Karpas-422 (cell line): Measurements from ENCODE around the gene CCDC14. TPM values are rescaled to one million over a fixed set of nuclear protein-coding genes. Genes with fewer than 3 reads are reported as not detected.

Source experiments
- DNase-seq: peaks from one replicate; pipeline ENCODE4 v3.0.0-alpha.2; 2015
- H2AFZ ChIP-seq: fragments of 200-600 bp; sonication (generic); 2 replicates; pipeline ENCODE4 v1.6.1; 2014; ENCODE audit warnings: antibody characterized with exemption, low read length, mixed read lengths
- H3K27ac ChIP-seq: fragments of 200-600 bp; sonication (generic); 2 replicates; pipeline ENCODE4 v1.5.1; 2014; ENCODE audit warnings: mild to moderate bottlenecking, low read length, moderate library complexity
- H3K27me3 ChIP-seq: fragments of 200-600 bp; sonication (generic); 2 replicates; pipeline ENCODE4 v1.6.1; 2014; ENCODE audit warnings: low read length, mixed read lengths
- H3K36me3 ChIP-seq: fragments of 200-600 bp; sonication (generic); 2 replicates; pipeline ENCODE4 v1.6.1; 2014; ENCODE audit warnings: low read length, mixed read lengths; ENCODE audit not compliant: insufficient read depth
- H3K4me1 ChIP-seq: fragments of 200-600 bp; sonication (generic); 2 replicates; pipeline ENCODE4 v1.6.1; 2014; ENCODE audit warnings: mild to moderate bottlenecking, low read length, mixed read lengths
- H3K4me2 ChIP-seq: fragments of 200-600 bp; sonication (generic); 2 replicates; pipeline ENCODE4 v1.6.1; 2014; ENCODE audit warnings: low read length, low read depth, mild to moderate bottlenecking; ENCODE audit not compliant: poor library complexity, severe bottlenecking
- H3K4me3 ChIP-seq: fragments of 200-600 bp; sonication (generic); 2 replicates; pipeline ENCODE4 v1.5.1; 2014; ENCODE audit warnings: mild to moderate bottlenecking, antibody characterized with exemption, low read length, mixed read lengths
- H3K79me2 ChIP-seq: fragments of 200-600 bp; sonication (generic); 2 replicates; pipeline ENCODE4 v1.6.1; 2014; ENCODE audit warnings: mild to moderate bottlenecking, low read length, mixed read lengths
- H3K9ac ChIP-seq: fragments of 200-600 bp; sonication (generic); 2 replicates; pipeline ENCODE4 v1.6.0; 2014; ENCODE audit warnings: low read length
- H3K9me2 ChIP-seq: fragments of 200-600 bp; sonication (generic), shearing (Covaris generic); replicated peaks from 2 replicates; pipeline ENCODE4 v1.6.0; 2014; ENCODE audit warnings: mild to moderate bottlenecking, low read length, moderate library complexity; ENCODE audit not compliant: insufficient read depth
- H3K9me3 ChIP-seq: fragments of 300-700, 200-600 bp; sonication (generic); 2 replicates; pipeline ENCODE4 v1.6.1; 2014; ENCODE audit warnings: low read length, mixed read lengths
- H4K20me1 ChIP-seq: fragments of 200-600 bp; sonication (generic); 2 replicates; pipeline ENCODE4 v1.6.1; 2014; ENCODE audit warnings: mild to moderate bottlenecking, antibody characterized with exemption, low read length, low read depth; ENCODE audit not compliant: insufficient read depth
- total RNA-seq: library from RNA; depleted of rRNA; stranded (reverse); fragments of >200 nt; shearing (Covaris generic); gene quantifications from 2 replicates; pipeline ENCODE4 v1.2.3, GENCODE V29; 2014; ENCODE audit warnings: low replicate concordance

The CCDC14 gene
- total RNA-seq, 1 experiment from 2014 or later, result 134 TPM

DNA sequence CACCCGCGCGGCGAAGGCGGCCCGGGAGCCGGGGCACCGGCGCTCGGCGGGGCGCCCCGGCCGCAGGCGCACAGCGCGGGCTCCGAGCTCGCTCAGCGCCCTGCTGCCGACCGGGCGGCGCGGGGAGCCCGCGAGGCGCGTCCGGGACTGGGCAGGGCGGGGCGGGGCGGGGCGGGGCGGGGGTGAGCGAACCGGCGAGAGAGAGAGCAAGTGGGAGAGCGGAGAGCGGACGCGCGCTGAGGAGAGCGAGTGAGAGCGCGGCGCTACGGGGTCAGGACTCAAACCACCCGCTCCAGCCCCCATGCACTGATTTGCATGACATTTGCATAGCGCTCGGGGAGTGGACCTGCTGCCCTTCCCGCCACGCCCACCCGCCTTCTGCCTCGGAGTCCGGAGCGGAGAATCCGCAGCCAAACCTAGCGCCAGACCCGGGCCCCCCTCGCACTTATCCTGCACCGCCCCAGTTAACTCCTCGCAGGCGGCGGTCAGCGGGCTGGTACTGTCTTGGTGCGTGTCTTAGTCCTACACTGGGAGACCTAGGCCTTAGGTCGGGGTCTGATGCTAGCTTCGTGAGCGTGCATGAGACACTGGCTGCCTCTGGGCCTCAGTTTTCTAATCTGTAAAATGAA is 76.7 kb downstream of the CCDC14 start, which contains the start of gene MYLK:
Gene MYLK, minus strand, starts transcription at position 130 of the 629 bp plus-strand sequence. CDS start 90,491 bp downstream, outside the sequence.
- H2AFZ ChIP-seq, result no peak within 1 kb of the TSS
- no peak for DNase-seq
- no peaks in the 10 kb centered on the region for H3K79me2 ChIP-seq
- H3K9me2 ChIP-seq, result no peaks in the 10 kb centered on the region
- no peak within 1 kb of the TSS for H3K4me2 ChIP-seq
- no peak within 1 kb of the TSS for H3K4me3 ChIP-seq
- H3K9me3 ChIP-seq, result no peaks in the 10 kb centered on the region
- H3K9ac ChIP-seq, result no peak within 1 kb of the TSS
- H3K27ac ChIP-seq, result no peak within 1 kb of the TSS
- H4K20me1 ChIP-seq, result no peaks in the 10 kb centered on the region
- no peaks in the 10 kb centered on the region for H3K4me1 ChIP-seq
- no peaks in the 10 kb centered on the region for H3K27me3 ChIP-seq
- H3K36me3 ChIP-seq, result no peaks in the 10 kb centered on the region

DNA sequence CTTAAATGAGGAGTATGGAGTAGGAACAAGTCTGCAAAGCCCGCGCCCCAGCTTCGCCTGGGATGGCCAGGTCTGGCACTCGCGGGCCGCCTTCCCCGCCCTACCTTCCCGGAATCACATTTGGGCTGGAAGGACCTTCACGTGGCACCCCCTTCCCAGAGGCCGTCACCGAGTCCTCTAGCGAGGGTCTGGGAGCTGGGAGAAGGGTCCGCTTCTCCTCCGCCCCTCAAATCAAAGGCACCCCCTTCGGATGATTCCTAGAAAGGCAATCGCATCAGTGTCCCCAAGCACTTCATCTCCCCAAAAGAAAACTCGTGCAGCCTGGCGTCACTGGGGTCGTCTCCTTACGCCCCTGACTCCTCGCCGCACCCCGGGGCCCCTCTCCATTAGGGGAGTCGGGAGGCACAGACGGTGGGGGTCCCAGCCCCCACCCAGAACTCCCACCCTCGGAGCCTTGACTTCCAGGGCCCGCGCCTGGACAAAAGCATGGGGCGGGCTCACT is 77.3 kb downstream of the CCDC14 start:
- no peak overlapping the region for H3K4me3 ChIP-seq
- no peaks in the 10 kb centered on the region for H3K79me2 ChIP-seq
- H3K9me2 ChIP-seq, result no peaks in the 10 kb centered on the region
- no peak for DNase-seq
- no peaks in the 10 kb centered on the region for H4K20me1 ChIP-seq
- H3K4me2 ChIP-seq, result no peak overlapping the region
- no peak overlapping the region for H3K9ac ChIP-seq
- no peaks in the 10 kb centered on the region for H3K4me1 ChIP-seq
- H3K27ac ChIP-seq, result no peak overlapping the region
- no peaks in the 10 kb centered on the region for H3K36me3 ChIP-seq
- H3K27me3 ChIP-seq, result no peaks in the 10 kb centered on the region
- H3K9me3 ChIP-seq, result no peaks in the 10 kb centered on the region
- H2AFZ ChIP-seq, result no peak overlapping the region

DNA sequence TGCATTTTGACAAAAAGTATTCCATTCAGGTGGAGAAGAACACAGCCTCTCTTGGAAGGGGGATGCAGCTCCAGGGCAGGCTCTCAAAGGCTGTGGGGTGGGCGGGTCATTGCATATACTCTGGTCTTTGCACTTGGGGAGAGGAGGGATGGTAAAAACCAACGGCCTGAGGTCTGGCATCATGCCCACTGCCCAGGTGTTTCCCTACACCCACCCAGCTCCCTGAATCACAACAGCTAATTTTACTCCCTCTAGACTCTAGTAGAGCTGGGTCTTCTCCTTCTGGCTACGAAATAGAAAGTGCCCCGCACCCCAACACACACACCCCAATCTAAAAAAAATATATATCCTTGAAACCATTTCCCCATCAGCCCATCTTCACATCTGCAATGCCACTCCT is 77.9 kb downstream of the CCDC14 start:
- Histone ChIP-seq H3K9me3 (no peaks in the 10 kb centered on the region), H2AFZ (no peak overlapping the region), H3K4me3 (no peak overlapping the region), H4K20me1 (no peaks in the 10 kb centered on the region), H3K9ac (no peak overlapping the region), H3K79me2 (no peaks in the 10 kb centered on the region), H3K9me2 (no peaks in the 10 kb centered on the region), H3K4me1 (no peaks in the 10 kb centered on the region), H3K4me2 (no peak overlapping the region), H3K27ac (no peak overlapping the region), H3K27me3 (no peaks in the 10 kb centered on the region), H3K36me3 (no peaks in the 10 kb centered on the region)
- DNase-seq, result no peak

DNA sequence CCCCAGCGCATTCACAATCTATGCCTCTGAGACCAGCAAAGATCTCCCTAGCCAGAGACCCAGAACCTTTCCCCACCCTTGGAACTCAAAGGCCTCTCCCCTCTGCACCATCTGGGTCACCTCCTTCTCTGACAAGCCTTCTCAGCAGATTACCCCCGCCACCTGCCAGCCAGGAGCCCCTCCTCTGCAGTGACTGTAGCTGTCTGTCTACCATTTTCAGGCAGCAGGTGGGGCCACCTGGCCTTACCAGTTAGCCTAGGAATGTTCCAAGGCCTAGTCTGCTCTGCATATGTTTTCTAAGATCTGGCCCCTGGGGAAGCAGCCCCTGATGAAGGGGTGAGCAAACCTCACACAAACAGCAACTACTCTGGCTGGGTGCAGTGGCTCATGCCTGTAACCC is 79.3 kb downstream of the CCDC14 start:
- no peaks in the 10 kb centered on the region for H3K36me3 ChIP-seq
- H4K20me1 ChIP-seq, result no peaks in the 10 kb centered on the region
- no peaks in the 10 kb centered on the region for H3K4me1 ChIP-seq
- no peak overlapping the region for H3K4me2 ChIP-seq
- no peaks in the 10 kb centered on the region for H3K9me3 ChIP-seq
- H3K9ac ChIP-seq, result no peak overlapping the region
- H3K79me2 ChIP-seq, result no peaks in the 10 kb centered on the region
- no peaks in the 10 kb centered on the region for H3K27me3 ChIP-seq
- H3K27ac ChIP-seq, result no peak overlapping the region
- H3K4me3 ChIP-seq, result no peak overlapping the region
- DNase-seq, result no peak
- no peaks in the 10 kb centered on the region for H3K9me2 ChIP-seq
- no peak overlapping the region for H2AFZ ChIP-seq

DNA sequence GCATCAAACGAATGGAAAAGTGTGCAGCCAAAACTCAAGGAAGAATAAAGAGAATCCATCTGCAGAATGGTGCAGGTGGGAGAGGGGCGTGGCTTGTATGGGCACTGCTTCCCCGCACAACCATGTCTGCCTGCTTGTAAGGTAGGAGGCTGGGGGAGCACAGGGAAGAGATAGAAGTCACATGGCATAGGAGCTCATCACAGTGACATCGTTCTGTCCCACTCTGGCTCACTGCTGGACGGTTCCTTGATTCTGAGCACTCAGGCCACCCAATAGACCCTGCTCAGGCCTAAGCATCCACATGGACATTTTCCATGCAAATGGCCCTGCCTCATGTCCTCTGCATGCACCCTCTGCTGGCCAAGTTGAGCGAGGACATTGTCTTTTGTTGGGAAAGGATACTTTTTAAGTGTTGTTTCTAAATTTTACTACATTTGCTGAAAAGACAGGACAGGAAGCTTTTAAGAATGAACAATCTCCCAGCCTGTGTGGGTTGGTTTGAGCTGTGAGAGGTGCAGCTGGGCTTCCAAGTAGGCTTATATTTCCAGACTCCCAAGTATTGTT is 79.9 kb downstream of the CCDC14 start:
- Histone ChIP-seq H3K36me3 (no peaks in the 10 kb centered on the region), H3K4me3 (no peak overlapping the region), H3K9ac (no peak overlapping the region), H3K9me2 (no peaks in the 10 kb centered on the region), H3K27ac (no peak overlapping the region), H3K79me2 (no peaks in the 10 kb centered on the region), H4K20me1 (no peaks in the 10 kb centered on the region), H3K4me1 (no peaks in the 10 kb centered on the region), H3K9me3 (no peaks in the 10 kb centered on the region), H3K27me3 (no peaks in the 10 kb centered on the region), H2AFZ (no peak overlapping the region), H3K4me2 (no peak overlapping the region)
- DNase-seq, result peak; percentile 57

DNA sequence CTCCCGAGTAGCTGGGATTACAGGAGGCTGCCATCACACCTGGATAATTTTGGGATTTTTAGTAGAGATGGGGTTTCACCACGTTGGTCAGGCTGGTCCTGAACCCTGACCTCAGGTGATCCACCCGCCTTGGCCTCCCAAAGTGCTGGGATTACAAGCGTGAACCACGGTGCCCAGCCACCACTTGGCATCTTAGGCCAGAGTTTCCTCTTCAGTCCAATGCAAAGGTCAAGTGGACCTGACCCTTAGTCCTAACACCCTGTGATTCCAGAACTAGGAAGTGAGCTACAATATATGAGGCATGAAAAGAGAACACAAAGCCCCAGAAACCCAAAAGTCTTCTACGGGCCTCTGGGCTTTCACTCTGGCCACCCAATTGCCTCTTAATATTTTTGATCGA is 82.2 kb downstream of the CCDC14 start:
- Histone ChIP-seq H3K79me2 (no peaks in the 10 kb centered on the region), H3K36me3 (no peaks in the 10 kb centered on the region), H3K4me2 (no peak overlapping the region), H3K9ac (no peak overlapping the region), H3K4me3 (no peak overlapping the region), H3K27me3 (no peaks in the 10 kb centered on the region), H2AFZ (no peak overlapping the region), H3K27ac (no peak overlapping the region), H3K4me1 (no peaks in the 10 kb centered on the region), H3K9me2 (no peaks in the 10 kb centered on the region), H4K20me1 (no peaks in the 10 kb centered on the region), H3K9me3 (no peaks in the 10 kb centered on the region)
- no peak for DNase-seq

DNA sequence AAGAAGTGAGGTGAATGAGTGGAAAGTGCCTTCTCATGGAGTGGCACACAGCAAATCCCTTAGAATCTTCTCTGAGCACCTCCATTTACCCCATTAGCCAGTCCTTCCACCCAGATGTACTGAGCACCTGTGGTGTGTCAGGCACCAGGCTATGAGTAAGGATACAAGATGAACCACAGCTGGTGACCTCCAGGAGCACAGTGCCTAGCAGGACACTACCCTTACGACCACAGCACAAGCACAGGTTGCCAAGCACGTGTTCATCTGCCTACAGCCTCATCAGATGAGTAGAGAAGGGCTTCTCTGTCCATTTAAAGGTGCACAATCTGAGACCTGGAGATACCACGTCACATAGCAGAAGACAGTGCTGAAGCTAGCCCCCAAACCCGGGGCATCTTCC is 83.1 kb downstream of the CCDC14 start:
- H3K9ac ChIP-seq, result no peak overlapping the region
- no peaks in the 10 kb centered on the region for H3K79me2 ChIP-seq
- no peak for DNase-seq
- H3K4me2 ChIP-seq, result no peak overlapping the region
- H3K27ac ChIP-seq, result no peak overlapping the region
- H4K20me1 ChIP-seq, result no peaks in the 10 kb centered on the region
- H3K9me2 ChIP-seq, result no peaks in the 10 kb centered on the region
- no peak overlapping the region for H2AFZ ChIP-seq
- H3K9me3 ChIP-seq, result no peaks in the 10 kb centered on the region
- H3K36me3 ChIP-seq, result no peaks in the 10 kb centered on the region
- H3K27me3 ChIP-seq, result no peaks in the 10 kb centered on the region
- no peaks in the 10 kb centered on the region for H3K4me1 ChIP-seq
- H3K4me3 ChIP-seq, result no peak overlapping the region

DNA sequence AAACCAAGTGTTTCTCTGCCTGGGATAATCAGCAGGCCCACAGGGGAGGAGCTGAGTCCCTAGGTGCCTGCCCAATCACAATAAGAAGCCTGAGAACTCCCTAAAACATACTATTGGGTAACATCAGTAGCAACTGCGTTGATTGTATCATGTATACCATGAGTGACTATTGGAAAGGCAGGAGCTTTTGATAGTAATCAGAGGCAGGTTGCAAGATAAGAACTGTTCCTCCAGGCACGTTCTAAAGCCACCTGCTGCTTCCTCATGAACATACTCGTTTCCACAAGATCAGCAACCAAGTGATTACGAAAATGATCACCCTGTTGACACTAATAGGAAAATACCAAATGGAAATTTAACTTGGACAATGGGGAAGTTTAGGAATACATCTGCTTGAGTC is 83.6 kb downstream of the CCDC14 start:
- H2AFZ ChIP-seq, result no peak overlapping the region
- H4K20me1 ChIP-seq, result no peaks in the 10 kb centered on the region
- no peaks in the 10 kb centered on the region for H3K9me2 ChIP-seq
- H3K27ac ChIP-seq, result no peak overlapping the region
- no peaks in the 10 kb centered on the region for H3K27me3 ChIP-seq
- no peaks in the 10 kb centered on the region for H3K36me3 ChIP-seq
- no peaks in the 10 kb centered on the region for H3K4me1 ChIP-seq
- DNase-seq, result no peak
- H3K9me3 ChIP-seq, result no peaks in the 10 kb centered on the region
- no peaks in the 10 kb centered on the region for H3K79me2 ChIP-seq
- H3K9ac ChIP-seq, result no peak overlapping the region
- H3K4me3 ChIP-seq, result no peak overlapping the region
- no peak overlapping the region for H3K4me2 ChIP-seq
